ENCODE measurements around the gene PUSL1. TPM values are rescaled to one million over a fixed set of nuclear protein-coding genes. Genes with fewer than 3 reads are reported as not detected.
A peak's percentile ranks its signal among the peaks of the same experiment; 100 is the strongest.

Gene PUSL1
- total and polyA plus RNA-seq, 2 donors = 10.0 to 12.5 TPM

DNA sequence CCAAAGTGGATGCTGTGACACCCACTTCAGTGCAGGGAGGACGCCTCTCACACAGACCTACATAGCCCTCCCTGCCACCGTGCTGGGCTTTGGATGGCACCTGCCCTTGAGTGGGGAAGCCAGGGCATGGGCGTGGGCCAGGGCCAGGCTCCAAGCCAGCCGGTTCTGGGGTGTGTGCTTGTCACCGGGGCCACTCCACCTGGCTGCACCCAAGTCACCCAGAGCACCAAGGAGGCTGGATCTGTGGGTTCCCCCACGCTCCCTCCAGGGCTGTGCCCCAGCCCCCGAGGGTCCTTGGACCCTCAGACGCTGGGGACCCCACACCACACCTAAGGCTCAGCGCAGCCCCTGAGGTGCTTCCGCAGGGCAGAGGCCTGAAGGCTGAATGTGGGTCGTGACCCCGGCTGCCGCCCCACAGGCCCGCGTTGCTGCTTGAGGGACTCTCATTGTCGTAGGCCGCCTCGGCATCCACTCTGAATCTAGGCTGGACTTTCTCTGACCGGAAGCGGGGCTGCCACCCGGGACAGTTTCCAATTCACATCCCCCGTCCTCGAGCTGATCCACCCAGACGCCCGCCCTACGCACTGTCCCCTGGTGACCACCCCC is 48.5 kb downstream of the PUSL1 start:
- Histone ChIP-seq H3K27ac (ENCODE audit: low read depth in 1 of 2, low read length in 1 of 2) (no peak overlapping the region), H3K4me3 (ENCODE audit: low read length in 2 of 2) (no peak overlapping the region), H3K9me3 (ENCODE audit: control insufficient read depth in 2 of 2, insufficient read depth in 1 of 2, low read length in 1 of 2) (peaks cover 0 to 4% of the 10 kb centered on the region in 2 donors), H3K27me3 (ENCODE audit: control insufficient read depth in 2 of 2, insufficient read depth in 1 of 2, low read length in 1 of 2) (peaks cover 84 to 99% of the 10 kb centered on the region in 2 donors), H3K4me1 (ENCODE audit: control insufficient read depth in 2 of 2, insufficient read depth in 2 of 2, low read length in 2 of 2) (peaks cover 0 to 20% of the 10 kb centered on the region in 2 donors), H3K36me3 (ENCODE audit: control insufficient read depth in 2 of 2, insufficient read depth in 2 of 2, low read length in 1 of 2) (no peaks in the 10 kb centered on the region)
- 81% methylated on average over 26 of the region's 26 CpGs for WGBS
- DNase-seq (ENCODE audit: low read depth in 6 of 9, low spot score in 9 of 9) = no peak

GRCh38 chr1:1357871-1358432 is 49.6 kb downstream of the PUSL1 start:
- Histone ChIP-seq H3K36me3 (ENCODE audit: control insufficient read depth in 2 of 2, insufficient read depth in 2 of 2, low read length in 1 of 2) (no peaks in the 10 kb centered on the region), H3K27ac (ENCODE audit: low read depth in 1 of 2, low read length in 1 of 2) (no peak overlapping the region), H3K9me3 (ENCODE audit: control insufficient read depth in 2 of 2, insufficient read depth in 1 of 2, low read length in 1 of 2) (peaks cover 0 to 2% of the 10 kb centered on the region in 2 donors), H3K4me1 (ENCODE audit: control insufficient read depth in 2 of 2, insufficient read depth in 2 of 2, low read length in 2 of 2) (peaks cover 0 to 20% of the 10 kb centered on the region in 2 donors), H3K27me3 (ENCODE audit: control insufficient read depth in 2 of 2, insufficient read depth in 1 of 2, low read length in 1 of 2) (peaks cover 75 to 93% of the 10 kb centered on the region in 2 donors), H3K4me3 (ENCODE audit: low read length in 2 of 2) (no peak overlapping the region)
- WGBS = 28% methylated on average over 18 of the region's 18 CpGs
- DNase-seq (ENCODE audit: low read depth in 6 of 9, low spot score in 9 of 9) = no peak

DNA sequence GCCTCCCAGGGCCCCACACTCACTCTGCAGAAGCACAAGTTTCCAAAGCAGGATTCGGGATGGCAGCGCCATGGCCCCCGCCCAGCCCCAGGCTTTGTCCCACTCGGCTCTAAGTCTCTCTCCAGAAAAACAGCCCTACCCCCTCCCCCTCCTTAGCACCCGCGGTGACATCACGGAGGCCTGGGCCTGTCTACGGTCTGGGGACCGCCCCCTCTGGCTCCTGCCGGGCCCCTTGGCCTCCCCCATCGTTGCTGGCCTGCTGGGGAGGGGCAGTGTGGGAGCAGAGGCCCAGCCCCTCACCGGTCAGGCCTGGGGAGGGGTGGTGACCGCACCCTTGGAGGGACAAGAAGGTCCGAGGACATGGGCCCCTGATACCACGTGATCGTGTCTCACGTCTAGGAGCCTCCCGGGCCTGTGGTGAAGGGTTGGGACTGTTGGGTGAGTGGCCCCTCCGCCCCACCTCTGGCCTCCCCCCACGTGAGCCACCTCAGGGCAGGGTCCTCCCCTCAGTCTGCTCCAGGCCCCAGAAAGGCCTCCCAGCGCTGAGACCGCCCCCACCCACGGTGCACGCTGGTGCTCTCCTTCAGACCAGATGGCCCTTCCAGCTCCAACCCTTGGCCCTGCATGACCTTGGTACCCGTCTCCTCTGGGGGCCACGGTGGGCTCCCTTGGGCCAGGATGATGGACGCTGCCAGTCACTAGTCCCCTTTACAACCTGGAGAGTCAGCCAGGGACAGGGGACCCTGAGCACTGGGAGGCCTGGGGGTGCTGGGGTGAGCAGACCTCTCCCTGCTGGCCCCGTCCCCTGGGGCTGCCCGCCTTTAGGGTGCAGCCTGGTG is 50.3 kb downstream of the PUSL1 start, which contains the start of gene MXRA8:
TSS of gene MXRA8 (minus strand) at position 123 of the 839 bp plus-strand sequence. CDS start at position 72, 51 bp downstream.
- Histone ChIP-seq H3K9me3 (ENCODE audit: control insufficient read depth in 2 of 2, insufficient read depth in 1 of 2, low read length in 1 of 2) (peaks cover 0 to 2% of the 10 kb centered on the region in 2 donors), H3K4me3 (ENCODE audit: low read length in 2 of 2) (no peak within 1 kb of the TSS), H3K27ac (ENCODE audit: low read depth in 1 of 2, low read length in 1 of 2) (peak within 1 kb of the TSS in 1 of 2 donors; percentile 11), H3K27me3 (ENCODE audit: control insufficient read depth in 2 of 2, insufficient read depth in 1 of 2, low read length in 1 of 2) (peaks cover 68 to 89% of the 10 kb centered on the region in 2 donors), H3K4me1 (ENCODE audit: control insufficient read depth in 2 of 2, insufficient read depth in 2 of 2, low read length in 2 of 2) (peaks cover 0 to 16% of the 10 kb centered on the region in 2 donors), H3K36me3 (ENCODE audit: control insufficient read depth in 2 of 2, insufficient read depth in 2 of 2, low read length in 1 of 2) (no peaks in the 10 kb centered on the region)
- DNase-seq (ENCODE audit: low read depth in 6 of 9, low spot score in 9 of 9) = no peak
- 38% methylated on average over 29 of the region's 29 CpGs for WGBS

DNA sequence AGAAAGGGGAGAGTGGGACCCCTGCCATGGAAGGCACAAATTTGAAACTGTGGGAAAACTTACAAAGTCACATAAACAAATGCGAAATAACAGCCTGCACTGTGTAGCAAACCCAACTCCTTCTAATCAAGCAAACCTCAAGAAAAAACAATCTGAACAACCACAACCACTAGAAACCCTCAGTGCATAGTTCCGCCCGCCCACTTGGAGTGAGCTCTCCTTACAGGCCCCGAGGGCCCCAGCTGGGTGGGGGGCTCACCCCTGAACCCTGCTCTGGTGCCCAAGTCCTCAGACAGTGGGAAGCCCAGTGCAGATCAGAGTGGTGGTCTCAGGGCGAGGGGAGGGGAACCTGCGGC is 50.9 kb downstream of the PUSL1 start:
- Histone ChIP-seq H3K27ac (ENCODE audit: low read depth in 1 of 2, low read length in 1 of 2) (no peak overlapping the region), H3K4me1 (ENCODE audit: control insufficient read depth in 2 of 2, insufficient read depth in 2 of 2, low read length in 2 of 2) (peaks cover 0 to 14% of the 10 kb centered on the region in 2 donors), H3K36me3 (ENCODE audit: control insufficient read depth in 2 of 2, insufficient read depth in 2 of 2, low read length in 1 of 2) (no peaks in the 10 kb centered on the region), H3K4me3 (ENCODE audit: low read length in 2 of 2) (no peak overlapping the region), H3K27me3 (ENCODE audit: control insufficient read depth in 2 of 2, insufficient read depth in 1 of 2, low read length in 1 of 2) (peaks cover 61 to 85% of the 10 kb centered on the region in 2 donors), H3K9me3 (ENCODE audit: control insufficient read depth in 2 of 2, insufficient read depth in 1 of 2, low read length in 1 of 2) (no peaks in the 10 kb centered on the region)
- no peak for DNase-seq (ENCODE audit: low read depth in 6 of 9, low spot score in 9 of 9)
- 66% methylated on average over 6 of the region's 6 CpGs for WGBS

DNA sequence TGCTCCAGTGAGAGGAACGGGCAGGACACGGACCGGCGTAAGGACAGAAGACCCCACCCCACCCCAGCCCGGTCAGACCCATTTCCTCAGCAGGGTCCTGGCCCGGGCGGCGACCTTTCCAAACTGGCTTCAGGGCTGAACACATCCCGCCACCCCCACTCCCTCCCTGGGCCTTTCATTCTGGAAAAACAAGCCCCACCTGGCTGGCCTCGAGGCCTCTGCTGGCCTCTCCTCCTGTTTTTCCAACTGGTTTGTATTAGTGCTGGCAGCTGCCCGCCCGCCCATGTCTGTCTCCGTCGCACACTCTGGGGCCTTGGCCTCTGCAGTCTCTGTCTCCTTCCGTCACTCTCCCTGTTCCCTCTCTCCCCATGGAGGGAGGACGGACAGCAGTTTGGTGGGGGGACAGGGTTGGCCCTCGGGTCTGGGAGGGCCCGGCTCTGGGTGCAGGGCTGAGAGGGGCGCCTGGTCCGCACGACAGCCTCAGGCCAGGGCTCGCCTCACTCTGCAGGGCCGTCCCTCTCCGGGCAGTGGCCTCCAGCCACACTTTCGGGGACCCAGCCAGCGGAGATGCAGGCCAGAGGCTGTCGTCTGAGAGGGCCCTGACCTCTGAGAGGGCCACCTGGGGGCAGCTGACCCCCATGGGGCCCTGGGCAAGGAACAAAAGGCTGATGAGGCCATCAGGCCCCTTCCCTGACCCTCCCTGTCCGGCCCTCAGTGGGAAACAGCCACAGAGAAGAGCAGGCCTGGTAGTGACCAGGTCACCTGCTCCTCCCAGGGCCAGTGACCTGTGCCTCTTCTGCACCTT is 51.5 kb downstream of the PUSL1 start:
- DNase-seq (ENCODE audit: low read depth in 6 of 9, low spot score in 9 of 9) = no peak
- no peak overlapping the region for H3K4me3 ChIP-seq (ENCODE audit: low read length in 2 of 2)
- peaks cover 0 to 14% of the 10 kb centered on the region in 2 donors for H3K4me1 ChIP-seq (ENCODE audit: control insufficient read depth in 2 of 2, insufficient read depth in 2 of 2, low read length in 2 of 2)
- 86% methylated on average over 28 of the region's 28 CpGs for WGBS
- H3K27me3 ChIP-seq (ENCODE audit: control insufficient read depth in 2 of 2, insufficient read depth in 1 of 2, low read length in 1 of 2) = peaks cover 56 to 80% of the 10 kb centered on the region in 2 donors
- no peaks in the 10 kb centered on the region for H3K9me3 ChIP-seq (ENCODE audit: control insufficient read depth in 2 of 2, insufficient read depth in 1 of 2, low read length in 1 of 2)
- no peaks in the 10 kb centered on the region for H3K36me3 ChIP-seq (ENCODE audit: control insufficient read depth in 2 of 2, insufficient read depth in 2 of 2, low read length in 1 of 2)
- no peak overlapping the region for H3K27ac ChIP-seq (ENCODE audit: low read depth in 1 of 2, low read length in 1 of 2)

DNA sequence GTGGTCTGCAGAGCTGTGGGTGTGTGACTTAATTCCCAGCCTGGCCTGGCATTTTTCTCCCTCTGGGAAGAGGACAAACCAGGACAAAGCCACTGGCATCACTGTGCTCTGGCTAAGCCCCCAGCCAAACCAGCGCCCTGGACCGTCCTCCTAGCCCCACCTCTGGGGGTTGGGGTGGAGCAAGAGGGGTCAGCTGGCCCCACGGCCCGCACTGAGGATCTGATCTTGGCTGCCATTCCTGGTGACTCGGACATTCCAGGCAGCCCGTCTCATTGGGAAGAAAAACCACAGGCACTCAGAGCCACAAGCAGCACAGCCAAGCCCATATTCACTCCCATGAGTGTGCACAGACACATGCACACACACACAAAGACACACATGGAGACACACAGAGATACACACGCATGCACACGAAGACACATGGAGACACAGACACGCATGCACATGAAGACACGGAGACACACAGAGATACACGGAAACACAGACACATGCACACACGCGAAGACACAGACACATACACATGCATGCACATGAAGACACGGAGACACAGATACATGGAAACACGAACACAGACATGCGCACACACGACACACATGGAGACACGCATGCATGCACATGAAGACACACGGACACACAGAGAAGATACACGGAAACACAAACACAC is 52.2 kb downstream of the PUSL1 start:
- Histone ChIP-seq H3K4me3 (ENCODE audit: low read length in 2 of 2) (no peak overlapping the region), H3K4me1 (ENCODE audit: control insufficient read depth in 2 of 2, insufficient read depth in 2 of 2, low read length in 2 of 2) (peaks cover 0 to 14% of the 10 kb centered on the region in 2 donors), H3K27ac (ENCODE audit: low read depth in 1 of 2, low read length in 1 of 2) (no peak overlapping the region), H3K36me3 (ENCODE audit: control insufficient read depth in 2 of 2, insufficient read depth in 2 of 2, low read length in 1 of 2) (no peaks in the 10 kb centered on the region), H3K9me3 (ENCODE audit: control insufficient read depth in 2 of 2, insufficient read depth in 1 of 2, low read length in 1 of 2) (peaks cover 0 to 2% of the 10 kb centered on the region in 2 donors), H3K27me3 (ENCODE audit: control insufficient read depth in 2 of 2, insufficient read depth in 1 of 2, low read length in 1 of 2) (peaks cover 48 to 73% of the 10 kb centered on the region in 2 donors)
- 85% methylated on average over 20 of the region's 20 CpGs for WGBS
- DNase-seq (ENCODE audit: low read depth in 6 of 9, low spot score in 9 of 9) = no peak

Other genes starting within 250 kb of the PUSL1 start
- 0.05 TPM for gene RNF223, start 234.3 kb upstream of the PUSL1 start, total RNA-seq
- 0.37 TPM for gene RNF223, start 234.3 kb upstream of the PUSL1 start, polyA plus RNA-seq
- gene C1orf159, start 192.5 kb upstream of the PUSL1 start, total RNA-seq = 5.0 TPM
- 17.8 TPM for gene C1orf159, start 192.5 kb upstream of the PUSL1 start, polyA plus RNA-seq
- 0.14 TPM for gene TTLL10, start 134.7 kb upstream of the PUSL1 start, total RNA-seq
- gene TTLL10, start 134.7 kb upstream of the PUSL1 start, polyA plus RNA-seq = 0.27 TPM
- 4.2 TPM for gene TNFRSF18, start 102.0 kb upstream of the PUSL1 start, total RNA-seq
- gene TNFRSF18, start 102.0 kb upstream of the PUSL1 start, polyA plus RNA-seq = 29.9 TPM
- gene TNFRSF4, start 94.4 kb upstream of the PUSL1 start, total RNA-seq = 12.7 TPM
- gene TNFRSF4, start 94.4 kb upstream of the PUSL1 start, polyA plus RNA-seq = 18.8 TPM
- gene SDF4, start 76.6 kb upstream of the PUSL1 start, total RNA-seq = 37.6 TPM
- gene SDF4, start 76.6 kb upstream of the PUSL1 start, polyA plus RNA-seq = 79.1 TPM
- gene B3GALT6, start 76.4 kb upstream of the PUSL1 start, total RNA-seq = 16.3 TPM
- gene B3GALT6, start 76.4 kb upstream of the PUSL1 start, polyA plus RNA-seq = 11.8 TPM
- 2.1 TPM for gene C1QTNF12, start 61.9 kb upstream of the PUSL1 start, total RNA-seq
- 3.4 TPM for gene C1QTNF12, start 61.9 kb upstream of the PUSL1 start, polyA plus RNA-seq
- gene UBE2J2, start 34.7 kb upstream of the PUSL1 start, total RNA-seq = 34.7 TPM
- gene UBE2J2, start 34.7 kb upstream of the PUSL1 start, polyA plus RNA-seq = 67.1 TPM
- gene SCNN1D, start 28.2 kb upstream of the PUSL1 start, total RNA-seq = 1.7 TPM
- 12.5 TPM for gene SCNN1D, start 28.2 kb upstream of the PUSL1 start, polyA plus RNA-seq
- 15.5 TPM for gene ACAP3, start 667 bp upstream of the PUSL1 start, total RNA-seq
- gene ACAP3, start 667 bp upstream of the PUSL1 start, polyA plus RNA-seq = 58.8 TPM
- gene INTS11, start 16.1 kb downstream of the PUSL1 start, total RNA-seq = 60.8 TPM
- 216 TPM for gene INTS11, start 16.1 kb downstream of the PUSL1 start, polyA plus RNA-seq
- gene CPTP, start 16.2 kb downstream of the PUSL1 start, total RNA-seq = 8.5 TPM
- gene CPTP, start 16.2 kb downstream of the PUSL1 start, polyA plus RNA-seq = 10.3 TPM
- 0.19 TPM for gene TAS1R3, start 22.7 kb downstream of the PUSL1 start, total RNA-seq
- 0.37 TPM for gene TAS1R3, start 22.7 kb downstream of the PUSL1 start, polyA plus RNA-seq
- 19.6 TPM for gene DVL1, start 40.8 kb downstream of the PUSL1 start, total RNA-seq
- gene DVL1, start 40.8 kb downstream of the PUSL1 start, polyA plus RNA-seq = 40.9 TPM
- 2.7 TPM for gene MXRA8, start 50.0 kb downstream of the PUSL1 start, total RNA-seq
- gene MXRA8, start 50.0 kb downstream of the PUSL1 start, polyA plus RNA-seq = 9.6 TPM
- gene AURKAIP1, start 66.6 kb downstream of the PUSL1 start, total RNA-seq = 96.2 TPM
- 116 TPM for gene AURKAIP1, start 66.6 kb downstream of the PUSL1 start, polyA plus RNA-seq
- 73.8 TPM for gene CCNL2, start 90.7 kb downstream of the PUSL1 start, total RNA-seq
- 340 TPM for gene CCNL2, start 90.7 kb downstream of the PUSL1 start, polyA plus RNA-seq
- 119 TPM for gene MRPL20, start 98.7 kb downstream of the PUSL1 start, total RNA-seq
- 140 TPM for gene MRPL20, start 98.7 kb downstream of the PUSL1 start, polyA plus RNA-seq
- gene ANKRD65, start 112.7 kb downstream of the PUSL1 start, total RNA-seq = 7.9 TPM
- 16.0 TPM for gene ANKRD65, start 112.7 kb downstream of the PUSL1 start, polyA plus RNA-seq
- gene VWA1, start 127.1 kb downstream of the PUSL1 start, total RNA-seq = 5.1 TPM
- gene VWA1, start 127.1 kb downstream of the PUSL1 start, polyA plus RNA-seq = 16.8 TPM
- 0.24 TPM for gene ATAD3C, start 141.1 kb downstream of the PUSL1 start, total RNA-seq
- gene ATAD3C, start 141.1 kb downstream of the PUSL1 start, polyA plus RNA-seq = 2.8 TPM
- 14.9 TPM for gene ATAD3B, start 163.2 kb downstream of the PUSL1 start, total RNA-seq
- gene ATAD3B, start 163.2 kb downstream of the PUSL1 start, polyA plus RNA-seq = 58.9 TPM
- 20.2 TPM for gene ATAD3A, start 203.6 kb downstream of the PUSL1 start, total RNA-seq
- gene ATAD3A, start 203.6 kb downstream of the PUSL1 start, polyA plus RNA-seq = 17.5 TPM
- gene TMEM240, start 232.0 kb downstream of the PUSL1 start, total RNA-seq = 0.42 TPM
- 2.8 TPM for gene TMEM240, start 232.0 kb downstream of the PUSL1 start, polyA plus RNA-seq